Measurements from ENCODE around the gene DVL1.

The DVL1 gene

GRCh38 chr1:1365875-1366698, 16.9 kb upstream of the DVL1 start:
- Histone ChIP-seq H3K79me2 (ENCODE audit: low read length) (no peaks in the 10 kb centered on the region), H3K9me3 (ENCODE audit: insufficient read depth, low read length) (peaks cover 10% of the 10 kb centered on the region; the same call in 1 of the 2 replicates), H3K4me2 (ENCODE audit: low read length) (no peak overlapping the region), H3K27me3 (ENCODE audit: low read depth, low read length) (no peaks in the 10 kb centered on the region), H3K9ac (ENCODE audit: low read length) (no peak overlapping the region), H2AFZ (ENCODE audit: low read depth, low read length) (no peak overlapping the region), H3K4me3 (ENCODE audit: low read length) (no peak overlapping the region), H3K27ac (ENCODE audit: low read length) (no peak overlapping the region), H3K4me1 (ENCODE audit: low read length) (peaks cover 6% of the 10 kb centered on the region; the same call in 1 of the 2 replicates), H4K20me1 (ENCODE audit: insufficient read depth, low read length) (no peaks in the 10 kb centered on the region), H3K36me3 (replicated peaks; ENCODE audit: low read depth, low read length) (no peaks in the 10 kb centered on the region)
- TF ChIP-seq EZH2phosphoT487 (IDR thresholded peaks at IDR 0.05; ENCODE audit: low read depth), result no peak
- TF ChIP-seq CTCF (IDR thresholded peaks at IDR 0.05; ENCODE audit: low read depth, low read length), result no peak

GRCh38 chr1:1364266-1364665, 15.0 kb upstream of the DVL1 start:
- H3K4me3 ChIP-seq (ENCODE audit: low read length), result no peak overlapping the region
- H3K9ac ChIP-seq (ENCODE audit: low read length), result no peak overlapping the region
- no peaks in the 10 kb centered on the region for H3K79me2 ChIP-seq (ENCODE audit: low read length)
- no peak overlapping the region for H3K4me2 ChIP-seq (ENCODE audit: low read length)
- no peak overlapping the region for H3K27ac ChIP-seq (ENCODE audit: low read length)
- peaks cover under 1% of the 10 kb centered on the region; the same call in 1 of the 2 replicates for H3K27me3 ChIP-seq (ENCODE audit: low read depth, low read length)
- H3K36me3 ChIP-seq (replicated peaks; ENCODE audit: low read depth, low read length), result no peaks in the 10 kb centered on the region
- no peak for TF ChIP-seq EZH2phosphoT487 (IDR thresholded peaks at IDR 0.05; ENCODE audit: low read depth)
- no peak for TF ChIP-seq CTCF (IDR thresholded peaks at IDR 0.05; ENCODE audit: low read depth, low read length)
- H4K20me1 ChIP-seq (ENCODE audit: insufficient read depth, low read length), result no peaks in the 10 kb centered on the region
- no peak overlapping the region for H2AFZ ChIP-seq (ENCODE audit: low read depth, low read length)
- H3K4me1 ChIP-seq (ENCODE audit: low read length), result peaks cover 6% of the 10 kb centered on the region; the same call in 1 of the 2 replicates
- peaks cover 10% of the 10 kb centered on the region; the same call in 1 of the 2 replicates for H3K9me3 ChIP-seq (ENCODE audit: insufficient read depth, low read length)

- peaks cover 17% of the 10 kb centered on the region; the same call in 1 of the 2 replicates for H3K4me1 ChIP-seq (ENCODE audit: low read length)
- H3K4me2 ChIP-seq (ENCODE audit: low read length), result peak overlapping the region; percentile 29
- H3K79me2 ChIP-seq (ENCODE audit: low read length), result no peaks in the 10 kb centered on the region
- H4K20me1 ChIP-seq (ENCODE audit: insufficient read depth, low read length), result no peaks in the 10 kb centered on the region
- peaks cover 6% of the 10 kb centered on the region; the same call in 1 of the 2 replicates for H3K9me3 ChIP-seq (ENCODE audit: insufficient read depth, low read length)
- H2AFZ ChIP-seq (ENCODE audit: low read depth, low read length), result no peak overlapping the region
- peaks cover 17% of the 10 kb centered on the region for H3K27me3 ChIP-seq (ENCODE audit: low read depth, low read length)
- H3K27ac ChIP-seq (ENCODE audit: low read length), result no peak overlapping the region
- H3K4me3 ChIP-seq (ENCODE audit: low read length), result no peak overlapping the region
- H3K9ac ChIP-seq (ENCODE audit: low read length), result no peak overlapping the region
- no peak for TF ChIP-seq CTCF (IDR thresholded peaks at IDR 0.05; ENCODE audit: low read depth, low read length)
- TF ChIP-seq EZH2phosphoT487 (IDR thresholded peaks at IDR 0.05; ENCODE audit: low read depth), result no peak
- no peaks in the 10 kb centered on the region for H3K36me3 ChIP-seq (replicated peaks; ENCODE audit: low read depth, low read length)
Measured at GRCh38 chr1:1361982-1362423, 12.8 kb upstream of the DVL1 start.

GRCh38 chr1:1361233-1361981, 12.2 kb upstream of the DVL1 start:
- TF ChIP-seq EZH2phosphoT487 (IDR thresholded peaks at IDR 0.05; ENCODE audit: low read depth), result no peak
- no peak for TF ChIP-seq CTCF (IDR thresholded peaks at IDR 0.05; ENCODE audit: low read depth, low read length)
- Histone ChIP-seq H3K9ac (ENCODE audit: low read length) (no peak overlapping the region), H3K79me2 (ENCODE audit: low read length) (no peaks in the 10 kb centered on the region), H2AFZ (ENCODE audit: low read depth, low read length) (no peak overlapping the region), H3K4me1 (ENCODE audit: low read length) (peaks cover 17% of the 10 kb centered on the region; the same call in 1 of the 2 replicates), H3K27me3 (ENCODE audit: low read depth, low read length) (peaks cover 17% of the 10 kb centered on the region), H3K36me3 (replicated peaks; ENCODE audit: low read depth, low read length) (no peaks in the 10 kb centered on the region), H3K27ac (ENCODE audit: low read length) (no peak overlapping the region), H3K4me2 (ENCODE audit: low read length) (peak overlapping the region; percentile 29; the same call in 1 of the 2 replicates), H3K9me3 (ENCODE audit: insufficient read depth, low read length) (peaks cover under 1% of the 10 kb centered on the region; the same call in 1 of the 2 replicates), H4K20me1 (ENCODE audit: insufficient read depth, low read length) (no peaks in the 10 kb centered on the region), H3K4me3 (ENCODE audit: low read length) (no peak overlapping the region)

Measured in OCI-LY3 (cell line).